ENCODE measurements around the gene SLK. TPM values are rescaled to one million over a fixed set of nuclear protein-coding genes. Genes with fewer than 3 reads are reported as not detected.

Gene SLK
- total and polyA plus RNA-seq, 2 of the 13 experiments (the other 11 are each of a cell fraction or from before 2014, with no cell fraction given), result 3.4 to 22.8 TPM

DNA sequence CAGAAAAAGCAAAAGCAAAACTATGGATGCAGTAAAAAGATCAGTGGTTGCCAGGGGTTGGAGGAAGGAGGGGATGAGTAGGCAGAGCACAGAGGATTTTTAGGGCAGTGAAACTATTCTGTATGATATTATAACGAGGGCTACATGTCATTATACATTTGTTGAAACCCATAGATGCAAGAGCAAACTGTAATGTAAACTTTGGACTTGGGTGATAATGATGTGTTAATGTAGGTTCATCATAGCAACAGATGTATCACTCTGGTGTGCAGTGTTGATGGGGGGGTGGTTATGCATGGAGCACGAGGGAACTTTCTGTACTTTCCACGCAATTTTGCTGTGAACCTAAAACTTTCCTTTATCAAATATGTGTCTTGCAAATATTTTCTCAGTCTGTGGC, 23.2 kb downstream of the SLK start:
- peaks cover 12% of the 10 kb centered on the region for H3K79me2 ChIP-seq (ENCODE audit: insufficient read depth, low read length)
- CTCF ChIA-PET (ENCODE audit: low intra/inter-chr PET ratio, low total read pairs), result no interaction called here

DNA sequence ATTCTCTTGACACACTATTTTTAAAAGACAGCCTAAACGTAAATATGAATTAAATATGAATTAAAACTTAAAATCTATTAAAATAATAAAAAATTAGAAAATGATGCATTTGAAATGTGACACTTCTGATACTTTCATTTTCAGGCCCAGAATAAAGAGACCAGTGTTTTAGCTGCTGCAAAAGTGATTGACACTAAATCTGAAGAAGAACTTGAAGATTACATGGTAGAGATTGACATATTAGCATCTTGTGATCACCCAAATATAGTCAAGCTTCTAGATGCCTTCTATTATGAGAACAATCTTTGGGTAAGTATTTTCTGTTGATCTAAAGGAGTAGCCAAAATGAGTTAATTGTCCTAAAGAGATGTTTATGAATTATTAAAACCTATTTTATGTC, 23.6 kb downstream of the SLK start:
- BruUV-seq (replicated peaks), result no TSS peak
- Histone ChIP-seq H3K27me3 (ENCODE audit: control insufficient read depth in 1 of 2, insufficient read depth in 2 of 2, low read length in 2 of 2) (no peaks in the 10 kb centered on the region), H3K36me3 (replicated peaks in 1 of 2; ENCODE audit: control insufficient read depth in 1 of 2, insufficient read depth in 2 of 2, low read length in 2 of 2) (peaks cover 1 to 7% of the 10 kb centered on the region in 2 experiments; a peak in 2 of 5 replicates), H4K20me1 (ENCODE audit: insufficient read depth, low read length) (no peaks in the 10 kb centered on the region), H3K9me3 (ENCODE audit: low read length) (no peaks in the 10 kb centered on the region), H3K9ac (ENCODE audit: insufficient read depth, low read depth, low read length) (no peak overlapping the region), H3K4me1 (ENCODE audit: insufficient read depth, low read length) (no peaks in the 10 kb centered on the region), H3K4me3 (replicated peaks in 1 of 3; ENCODE audit: insufficient read depth in 1 of 3, low read depth in 2 of 3, low read length in 3 of 3) (no peak overlapping the region), H3K4me2 (ENCODE audit: low read depth, low read length) (no peak overlapping the region), H3K79me2 (ENCODE audit: insufficient read depth, low read length) (peaks cover 9% of the 10 kb centered on the region), H3K27ac (ENCODE audit: extremely low read length, insufficient read depth, low read length) (no peak overlapping the region), H2AFZ (ENCODE audit: low read length) (no peak overlapping the region)
- POLR2A ChIA-PET, result no interaction called here
- DNase-seq (ENCODE audit: low spot score), result no peak
- ATAC-seq, result no peak
- intact Hi-C loops (cut with micrococcal nuclease; ENCODE audit: unreplicated experiment), result no loop called here
- FAIRE-seq, result no peak
- CTCF ChIA-PET (ENCODE audit: low intra/inter-chr PET ratio, low total read pairs), result no interaction called here
- in situ Hi-C loops (cut with HindIII; ENCODE audit: extremely low pct_ligation_motif_present, low pct_unique_long_range_greater_than_20kb), result no loop called here
- 94% methylated on average over 1 of the region's 1 CpG for WGBS (ENCODE audit: low lambda C conversion rate)
- TF ChIP-seq SMYD3 (CRISPR knock-in tag; IDR thresholded peaks at IDR 0.05) (no peak), ZNF616 (CRISPR knock-in tag; IDR thresholded peaks at IDR 0.05; ENCODE audit: low read depth) (no peak), SNAPC2 (CRISPR knock-in tag; IDR thresholded peaks at IDR 0.05) (no peak), KDM2A (CRISPR knock-in tag; IDR thresholded peaks at IDR 0.05; ENCODE audit: borderline replicate concordance, low read depth) (no peak), DR1 (CRISPR knock-in tag; IDR thresholded peaks at IDR 0.05) (no peak), ZNF768 (CRISPR knock-in tag; IDR thresholded peaks at IDR 0.05) (no peak), HES4 (CRISPR knock-in tag; IDR thresholded peaks at IDR 0.05; ENCODE audit: borderline replicate concordance) (no peak), HNRNPH1 (optimal IDR thresholded peaks at IDR 0.05; ENCODE audit: low read depth, low read length) (no peak), NCOR1 (IDR thresholded peaks at IDR 0.05; ENCODE audit: borderline replicate concordance, low read length) (no peak), SKI (IDR thresholded peaks at IDR 0.05; ENCODE audit: partially characterized antibody) (no peak), HMGA1 (CRISPR knock-in tag; conservative IDR thresholded peaks at IDR 0.05) (no peak), ZZZ3 (CRISPR knock-in tag; IDR thresholded peaks at IDR 0.05; ENCODE audit: borderline replicate concordance) (no peak)
- TF ChIP-seq, protein P1, sequence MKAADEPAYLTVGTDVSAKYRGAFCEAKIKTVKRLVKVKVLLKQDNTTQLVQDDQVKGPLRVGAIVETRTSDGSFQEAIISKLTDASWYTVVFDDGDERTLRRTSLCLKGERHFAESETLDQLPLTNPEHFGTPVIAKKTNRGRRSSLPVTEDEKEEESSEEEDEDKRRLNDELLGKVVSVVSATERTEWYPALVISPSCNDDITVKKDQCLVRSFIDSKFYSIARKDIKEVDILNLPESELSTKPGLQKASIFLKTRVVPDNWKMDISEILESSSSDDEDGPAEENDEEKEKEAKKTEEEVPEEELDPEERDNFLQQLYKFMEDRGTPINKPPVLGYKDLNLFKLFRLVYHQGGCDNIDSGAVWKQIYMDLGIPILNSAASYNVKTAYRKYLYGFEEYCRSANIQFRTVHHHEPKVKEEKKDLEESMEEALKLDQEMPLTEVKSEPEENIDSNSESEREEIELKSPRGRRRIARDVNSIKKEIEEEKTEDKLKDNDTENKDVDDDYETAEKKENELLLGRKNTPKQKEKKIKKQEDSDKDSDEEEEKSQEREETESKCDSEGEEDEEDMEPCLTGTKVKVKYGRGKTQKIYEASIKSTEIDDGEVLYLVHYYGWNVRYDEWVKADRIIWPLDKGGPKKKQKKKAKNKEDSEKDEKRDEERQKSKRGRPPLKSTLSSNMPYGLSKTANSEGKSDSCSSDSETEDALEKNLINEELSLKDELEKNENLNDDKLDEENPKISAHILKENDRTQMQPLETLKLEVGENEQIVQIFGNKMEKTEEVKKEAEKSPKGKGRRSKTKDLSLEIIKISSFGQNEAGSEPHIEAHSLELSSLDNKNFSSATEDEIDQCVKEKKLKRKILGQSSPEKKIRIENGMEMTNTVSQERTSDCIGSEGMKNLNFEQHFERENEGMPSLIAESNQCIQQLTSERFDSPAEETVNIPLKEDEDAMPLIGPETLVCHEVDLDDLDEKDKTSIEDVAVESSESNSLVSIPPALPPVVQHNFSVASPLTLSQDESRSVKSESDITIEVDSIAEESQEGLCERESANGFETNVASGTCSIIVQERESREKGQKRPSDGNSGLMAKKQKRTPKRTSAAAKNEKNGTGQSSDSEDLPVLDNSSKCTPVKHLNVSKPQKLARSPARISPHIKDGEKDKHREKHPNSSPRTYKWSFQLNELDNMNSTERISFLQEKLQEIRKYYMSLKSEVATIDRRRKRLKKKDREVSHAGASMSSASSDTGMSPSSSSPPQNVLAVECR (CRISPR knock-in tag; IDR thresholded peaks at IDR 0.05; ENCODE audit: borderline replicate concordance), result no peak

More for the DNA sequence above, 23.2 kb downstream of the SLK start:
- Histone ChIP-seq H3K27me3 (ENCODE audit: control insufficient read depth in 1 of 2, insufficient read depth in 2 of 2, low read length in 2 of 2) (no peaks in the 10 kb centered on the region), H2AFZ (ENCODE audit: low read length) (no peak overlapping the region), H3K9ac (ENCODE audit: insufficient read depth, low read depth, low read length) (no peak overlapping the region), H3K36me3 (replicated peaks in 1 of 2; ENCODE audit: control insufficient read depth in 1 of 2, insufficient read depth in 2 of 2, low read length in 2 of 2) (peaks cover 1 to 7% of the 10 kb centered on the region in 2 experiments; a peak in 2 of 5 replicates), H3K4me3 (replicated peaks in 1 of 3; ENCODE audit: insufficient read depth in 1 of 3, low read depth in 2 of 3, low read length in 3 of 3) (no peak overlapping the region), H3K4me2 (ENCODE audit: low read depth, low read length) (no peak overlapping the region), H3K4me1 (ENCODE audit: insufficient read depth, low read length) (no peaks in the 10 kb centered on the region), H3K27ac (ENCODE audit: extremely low read length, insufficient read depth, low read length) (no peak overlapping the region), H4K20me1 (ENCODE audit: insufficient read depth, low read length) (no peaks in the 10 kb centered on the region), H3K9me3 (ENCODE audit: low read length) (no peaks in the 10 kb centered on the region)
- WGBS (ENCODE audit: low lambda C conversion rate), result 96% methylated on average over 3 of the region's 3 CpGs
- no peak for TF ChIP-seq ZNF768 (CRISPR knock-in tag; IDR thresholded peaks at IDR 0.05)
- TF ChIP-seq REPIN1 (CRISPR knock-in tag; IDR thresholded peaks at IDR 0.05; ENCODE audit: borderline replicate concordance, low read depth), result no peak
- ATAC-seq, result no peak
- intact Hi-C loops (cut with micrococcal nuclease; ENCODE audit: unreplicated experiment) (no loop called here), in situ Hi-C loops (cut with HindIII; ENCODE audit: extremely low pct_ligation_motif_present, low pct_unique_long_range_greater_than_20kb) (no loop called here)
- POLR2A ChIA-PET, result no interaction called here
- no peak for DNase-seq (ENCODE audit: low spot score)
- BruUV-seq (replicated peaks), result no TSS peak
- no peak for FAIRE-seq

Data from HepG2 (cell line).